OCI-LY1 (cell line): ENCODE results near the gene DACH1.

Experiments used
- EZH2 ChIP-seq: fragments of 200-600 bp; sonication (generic), shearing (Covaris generic); IDR thresholded peaks from 2 replicates; pipeline ENCODE4 v1.8.0; 2017; ENCODE audit warnings: borderline replicate concordance, mixed run types, mild to moderate bottlenecking, antibody characterized with exemption, low read length, moderate library complexity, mixed read lengths
- TF ChIP-seq, protein P1 (sequence below): fragments of 200-600 bp; sonication (generic), shearing (Covaris generic); IDR thresholded peaks from 2 replicates; pipeline ENCODE4 v1.5.1; 2017; ENCODE audit warnings: mild to moderate bottlenecking, antibody characterized with exemption, low read length, moderate library complexity, mixed read lengths

DNA sequence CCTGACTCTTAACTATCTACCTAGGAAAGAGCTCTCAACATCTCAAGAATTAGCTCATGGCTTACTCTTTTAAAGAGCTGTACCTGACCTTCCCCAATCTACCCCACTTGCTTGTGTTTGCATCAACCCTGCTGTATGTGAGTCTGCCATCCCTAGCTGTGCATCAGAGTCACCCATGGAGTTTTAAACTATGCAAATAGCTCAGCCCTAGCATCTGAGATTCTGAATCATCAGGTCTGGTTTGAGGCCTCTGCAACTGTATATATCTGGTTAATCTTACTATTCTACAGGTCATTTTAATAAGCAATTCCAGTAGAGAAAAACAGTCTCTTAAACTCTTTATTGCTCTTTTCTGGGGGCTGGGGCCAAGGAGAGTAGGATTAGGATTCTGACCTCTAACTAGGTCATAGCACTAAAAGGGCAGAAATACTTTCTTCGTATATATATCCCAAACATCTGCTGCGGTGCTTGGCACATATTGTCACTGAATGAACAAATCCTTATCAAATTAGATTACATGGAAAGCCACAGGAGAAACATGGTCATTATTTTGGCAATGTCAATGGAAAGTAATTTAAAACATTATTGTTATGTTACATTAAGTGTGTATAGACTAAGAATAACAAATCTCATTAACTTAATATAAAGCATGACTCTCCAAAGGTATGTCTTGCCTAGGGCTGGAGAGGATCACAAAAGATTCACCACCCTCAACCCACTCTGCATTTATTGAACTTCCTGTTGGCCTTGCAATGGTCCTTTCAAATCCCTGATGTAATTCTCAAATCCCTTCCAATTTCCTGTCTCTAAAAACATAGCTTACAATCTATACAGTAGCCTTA, 232.2 kb downstream of the DACH1 start:
- TF ChIP-seq, protein P1, sequence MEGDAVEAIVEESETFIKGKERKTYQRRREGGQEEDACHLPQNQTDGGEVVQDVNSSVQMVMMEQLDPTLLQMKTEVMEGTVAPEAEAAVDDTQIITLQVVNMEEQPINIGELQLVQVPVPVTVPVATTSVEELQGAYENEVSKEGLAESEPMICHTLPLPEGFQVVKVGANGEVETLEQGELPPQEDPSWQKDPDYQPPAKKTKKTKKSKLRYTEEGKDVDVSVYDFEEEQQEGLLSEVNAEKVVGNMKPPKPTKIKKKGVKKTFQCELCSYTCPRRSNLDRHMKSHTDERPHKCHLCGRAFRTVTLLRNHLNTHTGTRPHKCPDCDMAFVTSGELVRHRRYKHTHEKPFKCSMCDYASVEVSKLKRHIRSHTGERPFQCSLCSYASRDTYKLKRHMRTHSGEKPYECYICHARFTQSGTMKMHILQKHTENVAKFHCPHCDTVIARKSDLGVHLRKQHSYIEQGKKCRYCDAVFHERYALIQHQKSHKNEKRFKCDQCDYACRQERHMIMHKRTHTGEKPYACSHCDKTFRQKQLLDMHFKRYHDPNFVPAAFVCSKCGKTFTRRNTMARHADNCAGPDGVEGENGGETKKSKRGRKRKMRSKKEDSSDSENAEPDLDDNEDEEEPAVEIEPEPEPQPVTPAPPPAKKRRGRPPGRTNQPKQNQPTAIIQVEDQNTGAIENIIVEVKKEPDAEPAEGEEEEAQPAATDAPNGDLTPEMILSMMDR: no peak
- no peak for TF ChIP-seq EZH2
